ENCODE results near the gene C1orf94.
"Not testable (repeated sequence)": the region's sequence is repeated elsewhere in the genome, so short reads cannot be mapped to it uniquely, and the experiment has no call there.

C1orf94 gene

DNA sequence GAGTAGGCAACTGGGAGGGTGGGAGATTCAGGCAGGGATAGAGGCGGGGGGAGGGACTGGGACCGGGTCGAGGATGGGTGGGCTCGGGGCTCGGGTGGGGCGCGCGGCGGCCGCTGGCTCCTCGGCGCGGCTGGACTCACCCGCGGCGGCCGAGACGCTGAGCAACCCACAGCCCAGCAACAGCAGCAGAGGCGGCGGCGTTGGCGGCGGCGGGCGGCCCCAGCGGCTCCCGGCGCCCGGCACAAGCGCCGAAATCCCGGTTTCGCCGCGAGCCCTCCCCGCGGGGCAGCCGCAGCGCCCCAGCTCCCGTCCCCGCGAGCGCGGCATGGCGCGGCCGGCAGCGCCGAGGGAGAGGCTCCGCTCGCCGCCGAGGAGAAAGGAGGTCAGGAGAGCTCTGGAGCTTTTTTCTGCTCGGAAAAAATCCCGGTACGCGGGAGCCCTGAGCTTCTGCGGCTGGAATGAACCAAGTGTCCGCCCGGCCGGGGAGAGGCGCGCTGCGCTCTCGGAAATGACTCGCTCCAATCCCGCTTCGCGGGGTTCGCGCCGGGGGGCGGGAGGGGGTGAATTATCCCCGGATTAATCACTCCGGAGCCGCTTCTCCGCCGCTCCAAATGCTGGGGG, 11.8 kb upstream of the C1orf94 start, which contains the start of gene CSMD2:
Gene CSMD2, minus strand, starts transcription at position 460 of the 621 bp plus-strand sequence. Its CDS starts 133 bp downstream, at position 327.
- no peak for DNase-seq (ENCODE audit: low spot score)

DNA sequence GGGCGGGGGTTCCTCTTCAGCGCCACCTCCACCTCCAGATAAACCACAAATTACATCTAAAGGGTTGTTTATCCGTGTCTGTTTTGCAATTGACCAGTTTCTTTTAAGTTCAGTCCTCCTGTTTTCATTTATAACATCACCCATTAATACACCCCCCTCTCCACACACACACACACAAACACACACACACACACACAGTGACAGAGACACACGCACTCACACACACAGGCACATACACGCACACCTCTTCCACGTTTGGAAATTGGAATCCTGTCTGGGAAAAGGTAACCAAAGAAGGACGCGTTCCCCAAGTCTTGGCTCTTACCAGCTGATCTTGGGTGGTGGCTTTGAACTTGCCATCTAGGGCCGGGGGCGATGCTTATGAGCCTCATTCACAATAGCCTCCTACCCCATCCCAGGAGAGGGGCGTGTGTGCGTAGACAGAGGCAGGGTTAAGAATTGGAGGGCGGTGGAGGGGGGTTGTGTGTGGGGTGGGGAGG, 11.2 kb upstream of the C1orf94 start:
- DNase-seq (ENCODE audit: low spot score) = no peak

DNA sequence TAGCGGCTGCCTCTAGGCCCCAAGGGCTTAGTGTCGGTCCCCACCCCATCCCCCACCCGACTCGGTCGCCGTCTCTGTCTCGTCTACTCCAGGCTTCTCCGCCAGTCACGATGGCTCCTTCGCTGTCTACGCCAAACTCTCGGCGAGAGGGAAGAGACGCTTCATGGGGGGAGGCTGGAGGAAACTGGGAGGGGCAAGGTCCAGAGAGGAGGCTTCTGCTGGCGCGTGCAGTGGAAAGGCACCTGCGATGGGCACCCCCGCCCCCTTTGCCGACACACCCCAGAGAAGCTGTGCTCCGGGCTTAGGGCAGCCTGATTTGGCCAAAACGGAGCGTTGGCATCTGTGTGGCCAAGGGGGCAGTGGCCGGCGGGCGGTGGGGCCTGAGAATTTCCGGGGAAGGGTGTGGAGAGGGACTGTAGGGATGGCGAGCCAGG, 10.5 kb upstream of the C1orf94 start:
- no peak for DNase-seq (ENCODE audit: low spot score)

DNA sequence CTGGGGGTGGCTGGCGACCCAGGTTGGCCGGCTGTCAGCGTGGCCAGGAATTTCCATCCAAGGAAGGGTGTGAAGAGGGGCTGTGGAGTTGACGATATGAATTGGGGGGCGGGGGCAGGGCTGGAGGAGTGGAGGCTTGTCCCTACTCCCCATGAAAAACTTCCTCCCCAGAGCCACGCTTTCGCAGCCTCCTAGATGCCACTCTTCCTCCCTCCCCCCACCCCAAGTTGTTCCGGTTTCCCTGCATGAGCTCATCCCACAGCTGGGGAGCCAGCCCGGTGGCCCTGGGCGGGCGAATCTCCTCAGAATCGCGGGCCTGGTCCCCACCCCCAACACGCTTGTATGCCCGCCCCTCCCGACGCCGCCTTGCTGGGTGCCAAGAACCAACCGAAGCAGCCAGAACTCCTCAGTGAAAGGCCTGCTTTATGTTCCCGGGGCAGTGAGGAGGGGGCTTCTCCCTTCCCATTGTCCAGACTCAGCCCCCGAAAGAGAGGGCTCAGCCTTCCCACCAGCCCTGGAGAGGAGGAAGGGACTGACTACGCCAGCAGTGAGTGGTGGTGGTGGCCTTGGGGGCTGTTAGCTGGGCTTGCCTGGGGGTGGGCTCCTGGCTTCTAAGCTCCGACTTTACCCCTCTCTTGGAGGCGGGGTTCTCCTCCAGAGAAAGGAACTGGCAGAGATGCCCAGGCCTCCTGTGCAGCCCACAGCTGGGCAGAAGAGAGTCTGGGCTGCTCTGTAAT, 9.9 kb upstream of the C1orf94 start:
- DNase-seq (ENCODE audit: low spot score) = no peak

DNA sequence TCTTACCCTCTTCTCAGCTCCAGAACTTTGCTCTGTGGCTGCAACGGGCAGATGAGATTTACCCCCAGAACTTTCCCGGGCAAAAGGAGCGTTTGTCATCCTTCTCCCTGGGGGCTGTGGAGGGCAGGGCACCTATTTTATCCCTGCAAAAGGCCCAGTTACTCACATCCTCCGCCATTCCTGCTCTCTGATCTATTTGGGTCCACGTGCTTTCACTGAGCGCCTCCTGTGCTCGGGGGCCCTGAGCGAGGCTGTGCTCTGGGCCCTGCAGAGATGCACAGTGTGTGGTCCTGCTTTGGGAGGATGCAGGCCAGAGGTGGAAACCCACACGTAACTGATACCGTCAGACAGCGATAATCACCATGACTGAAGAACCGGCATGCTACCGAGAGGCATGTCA, 9.3 kb upstream of the C1orf94 start:
- DNase-seq (ENCODE audit: low spot score) = no peak

DNA sequence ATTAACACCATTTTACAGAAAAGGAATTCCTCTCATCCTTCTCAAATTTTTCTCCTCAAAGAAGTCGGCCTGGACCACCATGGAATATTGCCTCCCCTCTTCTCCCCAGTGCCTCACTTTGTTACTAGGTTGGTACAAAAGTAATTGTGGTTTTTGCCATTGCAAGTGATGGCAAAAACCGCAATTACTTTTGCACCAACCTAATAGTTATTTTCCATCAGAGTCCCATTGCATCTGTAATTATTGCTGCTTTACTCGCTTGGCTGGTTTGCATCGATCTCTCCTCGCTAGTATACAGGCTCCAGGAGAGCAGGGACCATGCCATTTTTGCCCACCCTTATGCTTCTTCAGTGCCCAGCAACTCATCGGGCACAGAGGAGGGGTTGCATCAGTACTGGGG, 963 bp upstream of the C1orf94 start:
- DNase-seq (ENCODE audit: low spot score) = no peak

DNA sequence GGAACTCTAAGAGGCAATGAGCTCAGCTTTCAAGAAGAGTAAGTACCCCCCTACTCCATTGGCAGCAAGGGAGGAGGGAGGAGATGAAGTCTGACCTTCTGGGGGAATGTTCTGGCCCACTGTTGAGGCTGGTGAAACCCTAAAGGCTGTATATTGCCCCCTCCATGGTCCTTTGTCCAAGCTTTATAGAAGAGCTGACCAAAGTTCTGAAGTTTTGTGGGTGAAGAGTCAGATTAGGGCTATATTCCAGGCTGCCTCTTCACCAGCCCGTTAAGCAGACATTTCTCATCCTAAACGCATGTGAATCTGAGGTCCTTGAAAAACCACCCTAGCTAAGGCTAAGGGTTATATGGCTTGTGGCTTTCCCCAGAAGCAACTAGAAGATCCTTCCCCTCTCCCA, 1.4 kb downstream of the C1orf94 start:
- DNase-seq (ENCODE audit: low spot score) = no peak

DNA sequence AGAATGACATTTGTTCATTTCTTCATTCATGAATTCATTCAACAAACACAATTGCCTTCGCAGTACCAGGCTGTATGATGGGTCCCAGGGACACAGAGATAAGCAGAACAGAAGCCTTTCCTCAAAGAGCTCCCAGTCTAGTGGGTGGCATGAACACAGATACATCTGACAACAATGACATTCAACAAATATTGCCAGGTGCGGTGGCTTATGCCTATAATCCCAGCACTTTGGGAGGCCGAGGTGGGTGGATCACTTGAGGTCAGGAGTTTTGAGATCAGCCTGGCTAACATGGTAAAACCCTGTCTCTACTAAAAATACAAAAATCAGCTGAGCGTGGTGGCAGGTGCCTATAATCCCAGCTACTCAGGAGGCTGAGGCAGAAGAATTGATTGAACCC, 6.7 kb downstream of the C1orf94 start:
- DNase-seq (ENCODE audit: low spot score) = not testable (repeated sequence)

DNA sequence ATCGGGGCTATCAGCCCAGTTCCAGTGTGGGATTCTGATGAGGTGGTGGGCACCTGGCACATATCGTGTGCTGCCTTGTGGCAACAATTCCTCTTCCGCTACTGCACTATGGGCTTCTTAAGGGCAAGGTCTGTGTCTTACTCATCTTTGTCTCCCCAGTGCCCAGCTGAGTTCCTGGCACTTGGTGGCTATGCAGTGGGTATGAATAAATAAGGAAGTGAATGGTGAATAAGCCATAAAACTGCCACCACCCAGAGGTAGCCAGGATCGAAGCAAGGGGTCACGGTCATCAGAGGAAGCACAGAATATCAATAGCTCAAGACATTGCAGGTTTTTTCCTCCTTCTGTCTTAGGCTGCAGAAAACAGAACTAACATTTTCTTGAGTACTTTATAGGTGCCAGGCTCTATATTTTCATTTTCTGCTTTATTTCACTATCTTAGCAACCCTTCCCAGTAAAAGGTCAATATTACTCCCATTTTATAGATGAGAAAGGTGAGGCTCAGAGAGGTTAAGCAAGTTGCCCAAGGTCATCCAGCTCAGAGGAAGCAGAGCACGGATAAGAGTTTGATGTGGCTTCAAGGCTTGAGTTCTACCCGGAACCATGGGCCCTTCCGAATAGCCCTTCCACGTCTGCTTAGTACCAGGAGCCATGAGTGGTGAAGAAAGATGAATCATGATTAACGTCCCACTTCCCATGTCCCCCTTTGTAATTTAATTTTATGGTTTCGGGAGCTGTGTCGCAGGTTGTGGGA, 10.2 kb downstream of the C1orf94 start:
- DNase-seq (ENCODE audit: low spot score) = no peak

DNA sequence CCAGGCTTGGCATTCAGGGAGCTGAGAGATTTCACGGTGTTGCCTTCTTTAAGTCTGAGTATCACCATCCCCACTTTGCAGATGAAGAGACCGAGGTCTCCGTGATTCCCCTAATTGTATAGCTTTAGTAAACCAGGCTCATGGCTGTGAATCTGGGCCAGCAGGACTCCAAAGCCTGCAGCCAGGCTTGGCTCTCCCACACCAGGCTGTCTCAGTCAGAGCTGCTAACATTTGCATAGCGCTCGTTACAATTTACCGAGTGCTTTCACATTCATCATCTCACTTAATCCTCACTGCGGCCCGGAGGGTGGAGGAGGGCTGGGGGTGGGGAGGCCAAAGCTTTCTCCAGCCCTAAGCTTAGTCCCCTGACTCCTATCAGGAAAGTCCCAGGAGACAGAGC, 11.7 kb downstream of the C1orf94 start:
- DNase-seq (ENCODE audit: low spot score) = no peak

DNA sequence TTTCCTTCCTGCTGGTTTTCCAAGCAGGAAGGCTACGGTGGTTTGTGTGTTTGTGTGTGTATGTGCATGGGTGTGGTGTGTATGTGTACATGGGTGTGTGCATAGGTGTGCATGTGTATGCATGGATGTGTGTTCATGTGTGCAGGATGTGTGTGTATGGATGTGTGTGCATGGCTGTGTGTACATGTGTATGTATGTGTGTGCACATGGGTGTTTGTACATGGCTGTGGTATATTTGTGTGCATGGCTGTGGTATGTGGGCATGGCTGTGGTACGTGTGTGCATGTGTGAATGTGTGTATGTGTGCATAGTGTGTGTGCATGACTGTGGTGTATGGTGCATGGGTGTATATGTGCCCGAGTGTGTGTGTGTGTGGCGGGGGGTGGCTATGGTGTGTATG, 12.3 kb downstream of the C1orf94 start:
- no peak for DNase-seq (ENCODE audit: low spot score)

DNA sequence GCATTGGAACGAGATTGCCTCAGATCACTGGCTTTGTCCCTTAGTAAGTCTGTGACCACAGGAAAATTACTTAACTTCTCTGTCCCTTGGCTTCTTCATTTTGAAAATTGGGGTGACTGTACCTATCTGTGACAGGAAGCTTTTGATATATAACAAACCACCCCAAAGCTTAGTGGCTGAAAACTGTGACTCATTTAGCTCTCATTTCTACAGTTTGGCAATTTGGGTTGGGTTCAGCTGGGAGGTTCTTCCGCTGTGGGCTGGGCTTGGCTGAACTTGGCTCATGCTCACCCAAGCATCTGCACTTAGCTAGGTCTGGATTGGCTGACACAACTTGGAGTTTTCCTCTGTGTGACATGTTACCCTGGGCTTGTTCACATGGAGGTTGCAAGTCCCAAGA, 14.0 kb downstream of the C1orf94 start:
- DNase-seq (ENCODE audit: low spot score) = no peak

DNA sequence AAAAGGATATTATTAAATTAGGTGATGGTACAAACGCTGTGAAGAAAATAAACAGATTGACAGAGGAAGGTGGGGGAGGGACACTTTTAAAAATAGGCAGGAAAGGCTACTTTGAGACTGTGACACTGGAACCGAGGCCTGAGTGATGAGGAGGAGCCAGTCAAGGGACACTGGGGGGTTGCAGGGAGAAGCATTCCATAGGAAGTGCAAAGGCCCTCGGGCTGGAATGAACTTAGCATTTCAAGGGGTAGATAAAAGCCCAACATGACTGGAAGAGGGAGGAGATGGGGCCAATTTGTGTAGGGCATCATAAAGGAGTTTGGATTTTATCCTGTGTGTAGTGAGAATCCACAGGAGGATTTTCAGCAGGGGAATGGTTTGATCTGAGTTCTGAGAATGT, 15.9 kb downstream of the C1orf94 start:
- no peak for DNase-seq (ENCODE audit: low spot score)

DNA sequence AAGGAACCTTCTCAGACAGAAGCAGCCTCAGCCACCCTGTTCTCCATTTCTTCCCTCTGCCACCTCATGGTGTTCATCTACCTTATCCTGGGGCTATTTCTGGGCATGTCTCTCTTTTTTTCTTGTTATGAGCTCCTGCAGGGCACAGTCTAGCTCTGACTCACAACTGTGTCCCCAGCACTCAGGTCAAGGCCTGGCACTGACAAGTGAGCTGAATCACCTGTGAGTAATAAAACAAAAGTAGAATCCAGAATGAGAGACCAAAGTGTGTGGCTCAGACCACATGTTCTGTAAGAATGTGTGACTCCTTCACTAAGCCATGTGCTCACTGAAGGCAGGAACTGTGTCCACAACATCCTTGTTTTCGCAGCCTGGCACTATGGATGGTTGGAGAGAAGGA, 23.2 kb downstream of the C1orf94 start:
- no peak for DNase-seq (ENCODE audit: low spot score)

DNA sequence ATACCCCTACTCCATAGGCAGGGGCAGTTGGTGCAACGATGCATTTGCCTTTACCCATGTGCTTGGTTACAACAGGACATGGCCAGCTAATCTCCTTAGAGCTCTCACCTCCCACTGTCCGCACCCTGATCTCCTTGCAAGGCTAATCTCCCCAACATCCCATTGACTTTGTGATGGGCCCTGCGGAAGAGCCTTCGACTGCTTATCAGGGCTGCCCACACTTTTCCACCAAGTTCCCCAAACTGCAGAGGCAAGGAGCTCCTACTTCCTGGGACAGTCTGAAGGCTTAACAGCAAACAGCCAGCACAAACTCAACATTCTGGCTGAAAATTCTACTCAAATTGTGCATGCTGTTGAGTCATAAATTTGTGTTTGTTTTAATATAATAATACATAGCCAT, 36.0 kb downstream of the C1orf94 start:
- no peak for DNase-seq (ENCODE audit: low spot score)

DNA sequence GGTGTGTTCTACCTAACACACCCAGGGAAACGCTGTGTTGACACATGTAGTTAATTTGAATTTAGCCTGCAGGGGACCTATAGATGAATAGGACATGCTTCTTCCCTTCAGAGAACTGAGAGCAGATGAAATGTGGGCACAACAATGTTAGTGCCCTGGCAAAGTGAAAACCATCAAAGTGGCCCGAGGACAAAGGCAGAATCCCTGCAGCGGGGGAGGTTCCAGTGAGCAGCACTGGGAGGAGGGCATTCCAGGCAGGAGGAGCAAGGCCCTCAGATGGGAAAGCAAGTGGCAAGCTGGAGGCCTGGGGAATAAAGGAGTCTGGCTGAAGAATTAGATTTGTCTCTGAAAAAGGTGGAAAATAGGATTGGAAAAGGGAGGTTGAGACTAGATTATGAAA, 37.2 kb downstream of the C1orf94 start:
- no peak for DNase-seq (ENCODE audit: low spot score)

DNA sequence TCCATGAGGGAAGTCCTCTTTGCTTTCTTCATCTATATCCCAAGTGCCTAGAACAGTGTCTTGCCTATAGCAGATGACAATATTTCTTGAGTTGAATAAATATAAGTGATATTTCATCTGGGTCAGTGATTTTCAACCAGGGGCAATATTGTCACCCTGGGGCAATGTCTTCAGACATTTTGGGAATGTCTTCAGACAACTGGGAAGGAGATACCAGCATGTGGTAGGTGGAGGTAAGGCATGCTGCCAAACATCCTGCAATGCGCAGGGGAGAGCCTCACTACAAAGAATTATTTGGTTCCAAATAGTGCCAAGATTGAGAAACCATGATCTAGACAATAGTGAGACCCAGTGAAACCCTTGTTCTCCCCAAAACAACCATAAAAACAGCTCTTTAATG, 54.7 kb downstream of the C1orf94 start:
- DNase-seq (ENCODE audit: low spot score) = no peak

DNA sequence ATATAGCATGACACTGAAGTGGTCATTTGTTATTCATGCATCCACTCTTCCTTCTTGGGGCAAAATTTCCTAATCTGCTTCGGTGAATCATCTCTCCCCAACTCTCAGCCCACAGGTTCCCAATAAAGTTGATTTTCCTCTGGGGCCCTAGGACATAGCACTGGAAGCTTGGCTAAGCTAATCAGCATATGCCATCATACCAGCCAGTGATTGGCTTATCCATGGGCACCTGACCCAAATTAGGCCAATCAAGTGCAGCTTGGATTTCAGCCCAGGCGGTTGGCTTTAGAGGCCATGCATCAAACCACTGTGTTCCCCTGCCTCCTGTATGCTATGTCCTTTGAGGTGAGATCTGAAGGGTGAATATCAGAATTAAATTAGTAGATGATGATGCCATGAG, 58.9 kb downstream of the C1orf94 start:
- DNase-seq (ENCODE audit: low spot score) = no peak

DNA sequence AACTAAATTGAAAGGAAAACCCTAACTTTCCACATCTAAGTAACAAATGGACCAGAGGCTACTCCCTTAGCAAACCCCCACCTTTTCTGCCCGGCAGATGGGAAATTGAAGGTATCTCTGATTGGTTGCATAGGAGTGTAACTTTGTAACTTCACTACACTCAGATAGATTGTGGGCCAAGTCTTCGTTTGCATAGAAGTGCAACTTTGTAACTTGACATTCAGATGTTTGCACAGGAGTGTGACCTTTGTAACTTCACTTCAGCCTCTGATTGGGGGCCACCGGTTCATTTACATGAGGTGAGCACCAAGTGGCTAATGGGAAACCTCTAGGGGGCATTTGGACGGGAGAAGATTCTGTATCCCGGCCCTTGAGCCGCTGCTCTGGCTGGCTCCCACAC, 59.4 kb downstream of the C1orf94 start:
- DNase-seq (ENCODE audit: low spot score) = no peak

DNA sequence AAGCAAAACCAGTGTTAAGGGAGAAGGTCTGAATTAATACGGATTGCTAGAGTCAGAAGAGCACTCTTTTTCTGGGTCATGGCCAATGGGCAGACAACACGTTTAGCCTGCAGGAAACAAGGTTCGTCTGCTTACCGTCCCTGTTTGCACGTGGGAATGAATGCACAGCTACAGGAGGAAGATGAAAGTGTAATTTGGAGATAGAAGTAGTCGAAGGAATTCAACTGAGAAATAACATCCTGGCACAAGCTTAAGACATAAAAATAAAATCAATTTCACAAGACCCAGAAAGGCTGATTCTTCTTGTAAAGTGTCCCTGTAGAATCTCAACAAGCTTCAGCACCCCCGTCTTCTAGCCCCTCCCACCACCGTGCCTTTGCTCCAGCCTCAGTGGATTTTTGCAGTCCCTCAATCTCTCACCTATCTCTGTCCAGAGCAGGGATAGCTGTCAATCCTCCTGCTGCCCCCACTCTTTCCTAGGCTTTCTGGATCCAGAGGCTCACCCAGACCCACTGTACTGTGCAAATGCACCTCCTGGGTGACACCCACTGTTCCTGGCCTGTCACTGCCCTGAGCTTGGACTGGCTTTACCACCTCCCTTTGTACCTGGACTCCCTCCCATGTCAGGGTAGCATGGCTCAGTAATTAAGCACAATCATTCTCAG, 60.6 kb downstream of the C1orf94 start:
- DNase-seq (ENCODE audit: low spot score) = no peak

DNA sequence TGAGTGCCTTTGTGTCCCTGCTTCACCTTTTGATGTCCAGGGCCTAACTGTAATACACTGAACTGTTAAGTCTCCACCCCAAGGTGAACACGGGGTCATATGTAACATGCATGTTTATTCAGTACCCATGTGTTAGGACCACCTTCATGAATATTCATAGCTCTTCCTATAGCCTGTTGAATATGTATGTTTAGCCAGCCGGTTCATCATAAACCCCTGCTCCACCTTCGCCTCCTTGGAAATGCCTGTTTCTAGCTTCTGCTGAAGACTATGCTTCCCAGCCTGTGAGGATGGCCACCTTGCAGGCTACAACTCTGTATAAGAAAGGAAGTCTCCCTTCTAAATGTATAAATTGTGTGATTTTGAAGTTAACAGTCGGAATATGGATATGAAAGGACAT, 69.3 kb downstream of the C1orf94 start:
- DNase-seq (ENCODE audit: low spot score) = no peak

DNA sequence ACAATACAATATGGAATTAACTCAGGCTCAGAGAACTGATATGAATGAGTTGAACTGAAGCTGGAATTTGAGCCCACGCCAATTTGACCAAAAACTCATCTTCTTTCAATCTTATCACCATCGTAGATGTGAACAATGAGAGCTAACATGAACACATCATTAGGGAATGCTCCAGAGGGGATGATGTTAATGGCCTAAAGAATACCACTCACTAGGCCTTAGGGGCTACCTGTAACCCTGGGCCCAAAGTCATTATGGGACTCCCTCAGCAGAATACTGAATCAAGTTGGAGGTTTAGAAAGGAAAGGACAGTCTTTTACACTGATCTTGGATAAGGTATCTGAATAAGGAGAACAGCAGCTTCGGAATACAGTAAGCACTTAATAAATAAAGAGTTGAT, 73.6 kb downstream of the C1orf94 start:
- DNase-seq (ENCODE audit: low spot score) = no peak

Data from HuH-7.5 (cell line).